GM21528 (cell line): ENCODE results near the gene TAX1BP3.

Experiments used
- ATAC-seq: cut with Tn5 transposase; IDR thresholded peaks from one replicate; pipeline ENCODE4 v1.9.1; 2021; ENCODE audit warnings: mild to moderate bottlenecking, moderate library complexity; ENCODE audit not compliant: unreplicated experiment, low FRiP score

The TAX1BP3 gene

DNA sequence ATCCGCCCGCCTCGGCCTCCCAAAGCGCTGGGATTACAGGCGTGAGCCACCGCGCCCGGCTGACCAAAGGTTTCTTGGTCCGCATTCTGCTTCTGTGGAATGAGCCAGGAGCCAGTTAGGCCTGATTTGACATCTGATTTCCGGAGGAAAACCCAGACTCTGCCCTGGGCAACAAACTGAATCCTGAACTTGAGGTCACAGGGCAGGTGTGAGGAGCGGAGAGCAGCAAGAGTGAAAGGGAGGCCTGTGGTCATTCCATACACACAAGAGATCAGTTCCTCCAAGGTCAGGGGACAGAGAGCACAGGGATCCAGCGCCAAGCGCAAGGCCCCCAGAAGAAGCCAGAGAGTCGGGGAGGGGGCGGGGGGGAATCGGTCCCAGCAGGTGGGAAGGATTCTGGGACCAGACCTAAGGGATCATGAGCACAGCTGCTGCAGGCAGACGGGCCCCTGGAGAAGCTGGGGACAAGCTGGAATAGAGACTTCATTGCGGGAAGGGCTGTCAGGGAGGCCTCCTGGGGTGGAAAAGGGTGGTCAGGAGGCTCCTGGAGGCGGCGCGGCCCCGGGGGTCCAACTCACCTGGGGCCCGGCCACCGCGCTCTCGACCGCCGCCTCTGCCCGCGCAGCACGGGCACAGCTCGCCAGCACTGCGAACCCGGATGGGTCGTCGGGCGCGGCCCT, 32.8 kb downstream of the TAX1BP3 start:
- peak; percentile 2 for ATAC-seq

DNA sequence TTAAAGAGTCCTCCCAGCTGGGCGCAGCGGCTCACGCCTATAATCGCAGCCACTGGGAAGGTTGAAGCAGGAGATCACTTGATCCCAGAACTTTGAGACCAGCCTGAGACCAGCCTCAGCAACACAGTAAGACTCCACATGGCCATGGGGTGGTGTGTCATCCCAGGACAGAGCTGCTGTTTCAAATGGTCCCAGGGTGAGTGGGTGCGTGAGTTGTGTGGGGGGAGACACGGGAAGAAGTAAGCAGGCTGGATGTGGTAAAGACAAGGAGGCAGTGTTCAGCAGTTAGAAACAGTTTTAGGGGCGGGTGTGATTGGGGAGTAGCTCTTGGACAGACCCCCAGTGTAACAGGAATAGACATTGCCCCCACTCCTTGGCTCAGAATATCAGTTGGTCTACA, 36.1 kb downstream of the TAX1BP3 start:
- no peak for ATAC-seq

DNA sequence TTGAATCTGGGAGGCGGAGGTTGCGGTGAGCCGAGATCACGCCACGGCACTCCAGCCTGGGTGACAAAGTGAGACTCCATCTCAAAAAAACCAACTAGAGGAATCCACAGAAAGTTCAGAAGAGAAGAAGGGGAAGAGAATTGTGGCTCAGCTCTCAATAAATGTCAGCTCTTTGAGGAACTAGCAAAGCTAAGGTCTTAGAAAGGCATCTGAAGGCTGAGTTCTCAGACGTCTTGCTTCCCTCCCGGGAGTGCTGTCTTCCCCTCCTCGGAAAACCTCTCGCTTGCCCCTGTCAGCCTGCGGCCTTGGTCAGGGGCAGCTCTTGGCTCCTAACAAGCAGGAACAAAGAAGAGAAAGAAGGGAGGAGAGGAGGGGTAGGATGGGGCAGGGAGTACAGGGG, 37.6 kb downstream of the TAX1BP3 start:
- ATAC-seq, result no peak

DNA sequence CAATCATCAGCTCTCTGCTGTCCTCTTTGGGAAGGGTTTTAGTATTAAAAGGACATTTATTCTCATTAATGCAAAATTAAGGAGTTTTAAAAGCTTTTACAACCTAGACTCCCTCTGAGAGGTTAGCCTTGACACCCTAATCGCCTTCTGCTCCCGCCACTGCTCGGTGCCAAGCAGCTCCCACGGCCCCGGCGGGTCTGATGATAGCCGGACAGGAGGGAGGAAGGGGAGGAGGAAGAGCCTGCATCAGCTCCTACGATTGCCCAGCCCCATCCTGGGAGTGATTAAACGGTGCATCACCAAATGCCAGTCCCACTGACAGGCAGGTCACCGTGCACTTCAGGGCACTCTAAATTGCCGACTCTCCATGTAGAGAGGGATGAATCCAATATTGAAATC, 40.6 kb downstream of the TAX1BP3 start:
- ATAC-seq, result no peak

DNA sequence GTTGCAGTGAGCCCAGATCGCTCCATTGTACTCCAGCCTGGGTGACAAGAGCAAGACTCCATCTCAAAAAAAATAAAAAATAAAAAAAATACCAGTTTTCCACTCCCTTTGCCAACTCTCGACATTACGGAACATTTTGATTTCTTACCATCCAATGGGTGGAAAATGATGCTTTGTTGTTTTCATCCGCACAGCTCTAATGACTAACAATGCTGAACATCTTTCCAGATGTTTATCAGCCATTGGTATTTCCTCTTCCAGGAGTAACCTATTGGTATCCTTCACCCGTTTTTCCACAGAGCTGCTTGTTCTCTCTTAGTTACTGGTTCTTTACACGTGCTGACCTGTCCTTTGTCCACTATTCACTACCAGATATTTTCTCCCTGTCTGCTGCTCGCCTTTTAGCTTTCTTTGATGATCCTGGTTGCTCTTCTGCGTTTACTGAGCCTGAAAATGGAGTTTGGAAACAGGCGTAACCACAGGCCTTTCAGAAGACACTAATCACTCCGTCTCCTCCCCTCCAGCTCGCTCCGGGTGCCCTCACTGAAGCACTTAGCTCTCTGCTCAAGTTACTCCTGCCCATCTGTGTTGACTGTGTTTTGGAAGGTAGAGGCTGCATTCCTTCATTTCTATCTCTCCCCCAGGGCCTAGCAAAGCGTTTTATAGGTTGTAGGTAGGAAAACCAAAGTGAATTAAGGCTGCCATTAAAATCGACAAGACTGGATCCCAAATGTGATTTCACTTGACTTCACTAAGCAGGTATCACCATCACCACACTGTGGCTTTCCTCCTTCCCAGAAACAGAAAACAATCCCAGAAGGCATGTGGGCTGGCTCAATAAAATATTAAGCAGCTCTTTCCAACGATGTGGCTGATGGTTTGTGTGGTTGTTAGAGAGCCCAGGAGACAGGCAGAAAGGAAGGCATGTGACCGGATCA, 41.3 kb downstream of the TAX1BP3 start:
- ATAC-seq, result no peak

DNA sequence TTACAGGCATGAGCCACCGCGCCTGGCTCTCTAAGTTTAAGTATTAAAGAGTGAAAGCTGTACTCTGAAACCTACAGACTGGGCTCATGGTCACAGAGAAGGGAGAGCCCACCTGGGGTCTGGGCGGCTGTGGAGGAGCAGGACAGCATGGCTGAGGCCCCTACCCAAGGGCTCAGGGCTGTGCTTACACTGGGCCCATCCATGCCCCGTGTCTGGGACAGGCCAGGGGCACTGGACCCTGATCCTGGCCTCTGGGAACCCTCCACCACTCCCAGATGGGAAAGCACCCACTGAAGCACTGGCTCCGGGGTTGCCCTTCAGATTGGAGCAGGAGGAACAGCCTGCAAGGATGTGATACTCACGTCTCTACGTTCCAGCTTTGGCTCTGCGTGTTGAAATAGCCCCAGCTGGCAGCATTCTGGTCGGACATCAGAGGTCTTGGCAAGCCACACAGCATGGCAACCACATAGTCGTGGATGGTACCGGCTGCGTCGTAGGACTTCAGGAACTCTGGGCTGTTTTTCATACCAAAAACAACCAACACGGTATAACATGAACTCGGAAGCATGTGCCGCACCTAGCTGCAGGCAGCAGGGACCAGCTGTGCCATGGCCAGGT, 45.3 kb downstream of the TAX1BP3 start:
- ATAC-seq, result no peak

DNA sequence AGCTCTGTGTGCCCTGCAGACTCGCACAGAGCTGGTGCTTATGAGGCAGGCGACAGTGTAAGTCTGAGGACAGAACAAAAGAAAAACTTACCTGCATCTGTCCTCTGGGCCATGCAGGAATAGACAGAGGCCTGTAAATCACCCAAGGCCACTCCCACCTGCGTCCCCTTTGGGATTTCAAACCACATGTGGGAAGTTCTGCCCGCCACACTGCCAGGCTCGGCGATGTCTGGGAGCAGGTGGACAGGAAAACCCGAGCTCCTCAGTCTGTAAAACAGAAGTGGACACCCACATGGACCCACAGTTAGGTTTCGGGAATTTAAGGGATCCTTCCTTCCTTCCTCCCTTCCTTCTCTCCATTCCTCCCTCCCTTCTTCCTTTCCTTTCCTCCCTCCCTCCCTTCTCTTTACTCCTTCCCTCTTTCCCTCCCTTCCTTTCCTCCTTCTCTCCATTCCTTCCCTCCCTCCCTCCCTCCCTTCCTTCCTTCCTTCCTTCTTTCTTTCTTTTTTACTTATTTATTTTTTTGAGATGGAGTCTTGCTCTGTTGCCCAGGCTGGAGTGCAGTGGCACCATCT, 47.1 kb downstream of the TAX1BP3 start:
- no peak for ATAC-seq

DNA sequence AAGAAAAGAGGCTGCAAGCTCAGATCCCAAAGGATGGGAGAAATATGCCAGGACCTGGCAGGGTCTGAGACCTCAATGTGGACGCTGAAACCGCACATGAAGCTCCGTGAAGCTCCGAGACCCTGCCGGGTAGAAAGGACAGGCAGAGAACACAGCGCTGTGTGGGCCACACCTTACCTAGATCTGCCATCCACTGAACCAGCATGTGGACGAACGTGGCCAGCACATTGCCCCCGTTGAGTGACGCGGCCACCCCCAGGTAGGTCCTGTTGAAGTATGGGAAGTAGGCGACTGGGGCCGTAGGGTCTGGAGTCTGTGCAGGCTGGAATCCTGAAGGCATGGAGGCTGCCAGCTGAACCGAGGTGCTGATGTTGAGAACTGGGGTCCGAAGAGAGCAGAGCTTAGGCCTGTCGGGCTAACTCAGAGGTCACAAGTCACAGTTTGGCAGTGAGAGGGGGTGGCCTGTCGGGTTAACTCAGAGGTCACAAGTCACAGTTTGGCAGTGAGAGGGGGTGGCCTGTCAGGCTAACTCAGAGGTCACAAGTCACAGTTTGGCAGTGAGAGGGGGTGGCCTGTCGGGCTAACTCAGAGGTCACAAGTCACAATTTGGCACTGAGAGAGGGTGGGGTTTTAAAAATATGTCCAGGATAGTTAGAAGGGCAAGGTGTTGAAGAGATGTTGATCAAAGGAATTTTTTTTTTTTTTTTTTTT, 53.1 kb downstream of the TAX1BP3 start:
- ATAC-seq, result no peak

DNA sequence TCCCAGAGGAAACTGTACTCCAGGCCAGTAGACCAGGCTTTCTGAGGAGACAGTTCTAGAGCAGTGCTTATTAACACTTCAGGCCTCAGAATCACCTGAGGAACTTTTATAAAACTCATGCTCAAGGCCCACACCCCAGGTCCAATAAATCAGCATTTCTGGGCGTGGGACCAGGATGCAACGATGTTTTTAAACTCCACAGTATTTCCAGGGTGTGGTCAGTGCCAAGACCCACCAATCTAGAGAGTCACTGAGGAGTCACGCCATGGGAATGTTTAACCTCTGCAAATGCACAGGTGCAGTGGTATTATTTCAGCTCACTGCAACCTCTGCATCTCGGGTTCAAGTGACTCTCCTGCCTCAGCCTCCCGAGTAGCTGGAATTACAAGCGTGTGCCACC, 55.3 kb downstream of the TAX1BP3 start:
- no peak for ATAC-seq
